GM08714 (cell line): ENCODE data around the gene YTHDF2.
"Not testable (repeated sequence)": the region's sequence is repeated elsewhere in the genome, so short reads cannot be mapped to it uniquely, and the experiment has no call there.

Source experiments
- H3K4me3 ChIP-seq: fragments of 200-500 bp; sonication (Bioruptor generic); 2 replicates; pipeline ENCODE4 v1.5.1; 2014; ENCODE audit warnings: mild to moderate bottlenecking, low read length, inconsistent platforms
- ZNF274 ChIP-seq: IDR thresholded peaks from 2 replicates; pipeline ENCODE4 v1.6.1; 2012; ENCODE audit warnings: mild to moderate bottlenecking, low read depth, low read length

YTHDF2 gene

GRCh38 chr1:28778021-28778420, 41.3 kb downstream of the YTHDF2 start:
- no peak for TF ChIP-seq ZNF274
- no peak overlapping the region for H3K4me3 ChIP-seq

DNA sequence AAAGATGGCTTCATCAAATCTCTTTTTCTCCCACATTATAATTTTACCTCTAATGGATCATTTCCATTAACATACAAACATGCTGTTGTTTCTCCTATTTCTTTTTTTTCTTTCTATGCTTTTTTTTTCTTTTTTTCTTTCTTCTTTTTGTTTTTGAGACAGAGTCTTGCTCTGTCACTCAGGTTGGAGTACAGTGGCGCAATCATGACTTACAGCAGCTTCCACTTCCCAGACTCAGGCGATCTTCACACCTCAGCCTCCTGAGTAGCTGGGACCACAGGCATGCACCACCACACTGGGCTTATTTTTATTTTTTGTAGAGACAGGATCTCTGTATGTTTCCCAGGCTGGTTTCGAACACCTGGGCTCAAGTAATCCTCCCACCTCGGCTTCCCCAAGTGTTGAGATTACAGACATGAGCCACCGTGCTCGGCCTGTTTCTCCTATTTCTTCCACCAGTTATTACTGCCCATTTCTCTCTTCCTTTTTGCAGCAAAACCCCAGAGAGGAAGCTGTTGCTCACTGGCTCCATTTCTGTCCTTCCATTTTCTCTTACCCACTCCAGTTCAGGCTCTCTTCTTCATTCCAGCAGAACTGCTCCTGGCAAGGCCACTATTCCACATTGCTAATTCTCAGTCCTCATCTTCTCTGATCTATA, 43.1 kb downstream of the YTHDF2 start:
- H3K4me3 ChIP-seq = no peak overlapping the region
- no peak for TF ChIP-seq ZNF274

- TF ChIP-seq ZNF274 = no peak
- H3K4me3 ChIP-seq = no peak overlapping the region
Measured at GRCh38 chr1:28781305-28781704, 44.6 kb downstream of the YTHDF2 start.

DNA sequence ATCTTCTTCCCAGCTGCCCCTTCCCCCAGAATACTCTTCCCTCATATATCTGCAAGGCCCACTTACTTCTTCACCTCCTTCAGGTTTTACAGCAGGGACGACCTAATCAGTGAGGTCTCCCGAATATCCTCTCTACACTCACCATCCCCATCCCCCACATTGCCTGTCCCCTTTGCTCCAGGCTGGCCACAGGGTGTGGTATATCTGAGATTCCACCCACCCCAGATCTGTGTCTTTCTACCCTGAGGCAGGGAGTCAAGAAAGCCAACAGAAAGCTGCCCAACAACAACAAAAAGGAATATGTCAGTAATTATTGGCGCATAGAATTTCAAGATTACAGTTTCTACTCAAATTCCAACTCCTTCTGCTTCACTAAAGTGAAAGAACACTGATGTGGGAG, 45.3 kb downstream of the YTHDF2 start:
- no peak for TF ChIP-seq ZNF274
- no peak overlapping the region for H3K4me3 ChIP-seq

DNA sequence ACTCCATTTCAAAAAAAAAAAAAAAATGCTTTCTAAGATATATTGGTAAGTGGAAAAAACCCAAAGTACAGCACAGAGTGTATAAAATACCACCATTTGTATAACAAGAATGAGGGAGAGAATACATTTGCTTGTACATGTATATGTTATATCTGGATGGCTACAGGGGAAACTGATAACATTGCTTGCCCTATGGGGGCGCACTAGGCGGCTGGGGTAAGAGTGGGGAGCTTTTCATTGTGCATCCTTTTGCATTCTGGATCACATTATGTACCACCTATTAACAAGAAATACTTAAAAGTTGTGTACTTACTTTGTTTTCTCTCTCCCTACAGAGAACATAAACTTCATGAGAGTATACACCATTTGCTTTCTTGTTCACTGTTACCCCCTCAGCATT, 46.6 kb downstream of the YTHDF2 start:
- no peak overlapping the region for H3K4me3 ChIP-seq
- no peak for TF ChIP-seq ZNF274

DNA sequence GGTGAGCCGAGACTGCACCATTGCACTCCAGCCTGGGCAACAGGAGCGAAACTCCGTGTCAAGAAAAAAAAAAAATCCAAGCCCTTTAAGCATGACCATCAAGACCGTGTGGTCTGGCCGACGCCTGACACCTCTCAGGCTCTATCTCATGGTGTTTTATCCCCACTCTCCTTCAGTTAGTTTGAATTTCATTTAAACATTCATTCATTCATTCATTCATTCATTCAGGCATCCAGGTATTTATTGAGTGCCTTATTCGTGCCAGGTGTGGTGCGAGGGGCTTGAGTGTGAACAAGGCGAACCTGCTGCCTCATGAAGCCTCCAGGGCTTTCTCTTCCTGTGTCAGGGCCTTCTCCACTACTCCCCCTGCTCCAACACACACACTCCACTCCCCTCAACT, 52.7 kb downstream of the YTHDF2 start:
- TF ChIP-seq ZNF274 = no peak
- no peak overlapping the region for H3K4me3 ChIP-seq

DNA sequence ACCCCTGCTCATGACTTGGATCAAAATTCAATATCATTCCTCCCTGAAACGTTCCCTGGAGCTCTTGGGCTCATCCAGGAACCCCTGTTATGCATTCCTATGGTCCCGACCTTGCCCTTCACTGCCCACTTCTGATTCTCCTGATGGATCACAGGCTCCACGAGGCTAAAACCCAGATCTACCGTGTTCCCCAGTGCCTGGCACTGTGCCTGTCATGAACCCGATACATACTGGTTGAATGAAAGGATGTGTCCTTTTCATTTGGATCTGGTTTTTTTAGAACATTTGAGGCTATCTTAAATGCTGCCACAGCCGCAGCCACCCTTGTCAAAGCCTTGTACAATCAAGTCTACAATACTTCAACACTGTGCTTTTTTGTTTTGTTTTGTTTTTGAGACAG, 53.1 kb downstream of the YTHDF2 start:
- no peak overlapping the region for H3K4me3 ChIP-seq
- TF ChIP-seq ZNF274 = no peak

DNA sequence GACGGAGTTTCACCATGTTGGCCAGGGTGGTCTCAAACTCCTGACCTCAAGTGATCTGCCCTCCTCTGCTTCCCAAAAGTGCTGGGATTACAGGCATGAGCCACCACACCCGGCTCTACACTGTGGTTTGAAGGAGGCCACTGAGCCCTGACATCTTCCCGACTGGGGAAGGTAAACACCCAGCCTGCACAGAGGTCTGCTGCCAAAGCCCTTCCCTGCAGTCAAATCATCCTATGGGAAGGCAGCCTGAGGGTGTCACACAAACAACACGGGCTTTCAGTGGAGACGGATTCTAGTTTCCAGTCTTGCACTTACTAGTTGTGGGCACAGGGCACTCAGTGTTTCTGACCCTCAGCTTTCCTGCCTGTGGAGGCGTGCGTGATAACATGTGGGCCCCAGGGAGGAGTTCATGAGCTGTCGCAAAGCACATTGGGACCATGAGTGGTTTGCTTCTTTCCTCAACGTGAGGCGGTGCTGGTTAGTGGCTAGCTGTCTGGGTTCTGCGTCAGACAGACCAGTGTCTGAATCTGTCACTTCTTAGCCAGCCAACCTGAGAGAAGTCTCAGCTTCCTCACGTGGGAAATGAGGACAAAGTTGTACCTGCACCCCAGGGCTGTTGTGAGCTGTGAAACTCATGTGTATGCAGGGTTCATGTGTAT, 53.8 kb downstream of the YTHDF2 start:
- H3K4me3 ChIP-seq = no peak overlapping the region
- TF ChIP-seq ZNF274 = no peak

- H3K4me3 ChIP-seq = not testable (repeated sequence)
Measured at GRCh38 chr1:28791929-28792328, 55.2 kb downstream of the YTHDF2 start.

DNA sequence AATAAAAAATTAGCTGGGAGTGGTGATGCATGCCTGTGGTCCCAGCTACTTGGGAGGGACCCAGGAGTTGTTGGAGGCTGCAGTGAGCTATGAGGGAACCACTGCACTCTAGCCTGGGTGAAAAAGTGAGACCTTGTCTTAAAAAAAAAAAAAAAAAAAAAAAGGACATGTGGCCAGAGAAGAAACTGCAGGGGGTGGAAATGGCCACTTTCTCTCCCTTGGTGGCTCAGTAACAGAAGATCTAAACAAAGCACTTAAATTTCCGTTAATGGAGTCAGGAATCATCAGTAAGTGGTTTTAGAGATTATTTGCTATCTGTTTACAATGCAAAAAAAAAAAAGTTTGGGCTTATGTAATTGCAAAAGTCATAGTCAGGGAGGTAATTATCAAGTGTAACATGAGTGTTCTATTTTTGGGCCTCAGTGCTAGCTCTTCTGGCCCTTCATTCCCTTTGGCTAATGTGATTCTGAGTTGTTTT, 55.9 kb downstream of the YTHDF2 start:
- TF ChIP-seq ZNF274 = no peak

DNA sequence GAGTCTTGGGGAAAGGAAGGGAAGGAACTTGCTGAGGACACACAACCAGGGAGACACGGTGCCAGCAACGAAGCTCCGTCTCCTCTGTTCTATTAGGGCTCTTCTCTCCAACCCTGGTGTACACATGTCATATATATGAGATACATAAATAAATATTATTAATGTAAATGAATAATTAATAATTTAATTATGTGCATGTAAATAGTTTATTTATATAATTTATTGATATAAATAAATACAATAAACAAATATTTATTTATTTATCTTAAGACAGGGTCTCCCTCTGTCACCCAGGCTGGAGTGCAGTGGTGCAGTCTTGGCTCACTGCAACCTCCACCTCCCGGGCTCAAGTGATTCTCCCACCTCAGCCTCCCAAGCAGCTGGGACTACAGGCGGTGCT, 57.8 kb downstream of the YTHDF2 start:
- H3K4me3 ChIP-seq = not testable (repeated sequence)

More for the DNA sequence above, 55.9 kb downstream of the YTHDF2 start:
- H3K4me3 ChIP-seq = no peak overlapping the region

DNA sequence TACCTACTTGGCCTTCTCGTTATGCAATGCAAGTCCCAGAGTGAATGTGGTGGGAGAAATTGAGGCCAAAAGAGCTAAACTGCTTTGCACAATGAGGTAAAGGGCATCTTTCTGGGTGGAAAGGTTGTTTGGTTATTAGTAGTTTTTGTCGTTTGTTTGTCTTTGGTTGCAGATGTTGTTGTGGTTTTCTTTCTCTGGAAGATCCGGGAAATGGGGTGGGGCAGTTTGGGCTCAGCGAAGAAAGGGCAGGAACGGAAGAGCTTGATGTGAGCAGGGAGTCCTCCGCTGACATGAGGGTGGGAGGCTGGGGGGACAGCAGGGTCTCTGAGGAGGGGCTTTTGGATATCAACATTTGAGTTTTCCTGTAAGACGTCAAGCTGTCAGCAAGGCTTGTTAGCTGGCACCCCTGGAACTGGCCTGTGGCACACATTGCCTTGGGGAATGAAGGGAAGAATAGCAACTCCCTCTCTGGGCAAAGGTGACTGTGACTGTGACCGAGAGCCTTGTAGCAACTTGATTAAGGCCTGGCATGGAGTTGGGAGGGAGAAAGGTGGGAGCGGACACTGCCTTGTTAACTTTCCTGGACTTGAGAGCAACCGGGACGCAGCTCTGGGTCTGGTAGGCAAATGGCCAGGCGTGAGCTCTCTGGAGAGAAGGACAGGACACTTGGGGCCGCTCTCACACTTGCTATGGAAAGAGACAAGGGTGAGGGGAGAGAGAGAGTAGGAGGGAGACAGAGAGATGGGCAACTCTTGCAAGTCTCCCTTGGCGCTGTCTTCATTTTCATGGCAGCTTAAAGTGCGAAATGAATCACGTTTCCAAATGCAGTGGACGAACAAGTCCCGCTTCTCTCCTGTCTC, 59.8 kb downstream of the YTHDF2 start:
- no peak overlapping the region for H3K4me3 ChIP-seq
- TF ChIP-seq ZNF274 = no peak

- no peak for TF ChIP-seq ZNF274
- no peak overlapping the region for H3K4me3 ChIP-seq
Measured at GRCh38 chr1:28800324-28800723, 63.6 kb downstream of the YTHDF2 start.

DNA sequence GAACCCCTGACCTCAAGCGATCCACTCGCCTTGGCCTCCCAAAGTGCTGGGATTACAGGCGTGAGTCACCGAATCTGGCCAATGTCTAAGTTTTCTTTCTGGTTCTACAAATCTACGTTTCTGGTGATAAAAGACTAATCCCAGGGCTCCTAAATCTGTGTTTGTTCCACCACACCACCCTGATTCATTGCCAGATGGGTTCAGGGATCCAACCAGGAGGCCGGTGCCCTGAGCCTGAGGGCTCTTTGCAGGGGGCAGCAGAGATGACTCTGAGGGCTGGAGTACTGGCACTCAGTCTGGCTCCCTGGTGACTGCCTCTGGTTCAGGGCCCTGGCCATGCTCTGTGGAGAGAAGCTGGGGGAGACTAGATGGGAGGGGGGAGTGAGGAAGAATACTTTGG, 64.7 kb downstream of the YTHDF2 start:
- TF ChIP-seq ZNF274 = no peak
- H3K4me3 ChIP-seq = no peak overlapping the region

DNA sequence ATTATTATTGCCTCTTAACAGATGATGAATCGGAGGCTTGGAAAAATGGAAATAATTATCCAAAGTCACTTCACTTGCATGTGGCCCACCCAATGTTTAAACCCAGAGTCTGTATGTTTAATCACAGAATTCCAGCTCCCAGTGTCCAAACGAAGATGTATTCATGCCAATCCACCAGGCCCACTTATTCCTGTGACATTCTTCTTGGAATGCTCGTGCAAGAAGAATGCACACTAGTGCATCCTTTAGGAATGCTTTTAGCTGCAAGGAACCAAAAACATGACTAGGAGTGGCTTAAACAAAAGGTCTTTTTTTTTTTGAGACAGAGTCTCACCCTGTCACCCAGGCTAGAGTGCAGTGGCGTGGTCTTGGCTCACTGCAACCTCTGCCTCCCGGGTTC, 66.3 kb downstream of the YTHDF2 start:
- TF ChIP-seq ZNF274 = no peak
- H3K4me3 ChIP-seq = no peak overlapping the region
